ENCODE data around the gene FEM1A.
"Not testable (repeated sequence)": the region's sequence is repeated elsewhere in the genome, so short reads cannot be mapped to it uniquely, and the experiment has no call there.

The FEM1A gene

GRCh38 chr19:4845975-4846374 lies 54.4 kb downstream of the FEM1A start:
- not testable (repeated sequence) for H3K4me3 ChIP-seq (ENCODE audit: low read depth, low read length)

DNA sequence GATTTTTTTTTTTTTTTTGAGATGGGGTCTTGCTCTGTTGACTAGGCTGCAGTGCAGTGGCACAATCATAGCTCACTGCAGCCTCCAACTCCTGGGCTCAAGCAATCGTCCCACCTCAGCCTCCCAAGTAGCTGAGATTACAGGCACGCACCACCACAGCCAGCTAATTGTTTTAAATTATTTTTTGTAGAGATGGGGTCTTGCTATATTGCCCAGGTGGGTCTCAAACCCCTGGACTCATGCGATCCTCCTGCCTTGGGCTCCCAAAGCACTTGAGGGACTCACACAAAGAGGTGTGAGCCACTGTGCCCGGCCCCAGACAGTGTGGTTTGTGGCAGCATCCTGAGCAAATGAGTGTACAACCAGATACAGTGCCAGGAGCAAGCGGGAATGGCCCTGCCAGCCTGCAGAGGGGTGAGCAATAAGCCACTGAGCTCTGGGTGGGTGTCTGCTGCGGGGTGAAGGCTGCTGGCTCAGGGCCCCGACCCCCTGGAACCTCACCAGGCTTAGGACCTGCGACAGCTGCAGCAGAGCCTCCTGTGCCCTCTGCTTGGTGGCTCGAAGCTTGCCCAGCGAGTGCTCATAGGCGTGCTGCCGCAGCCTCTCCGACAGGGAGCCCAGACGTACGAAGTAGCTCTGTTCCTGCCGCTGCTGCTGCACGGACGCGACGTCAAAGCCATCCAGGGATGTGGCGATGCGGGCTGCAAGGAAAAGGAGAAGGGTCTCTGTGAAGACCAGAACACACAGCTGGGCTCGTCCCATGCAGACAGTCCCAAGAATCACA lies 55.8 kb downstream of the FEM1A start:
- no peak overlapping the region for H3K4me3 ChIP-seq (ENCODE audit: low read depth, low read length)

GRCh38 chr19:4849019-4849418 lies 57.5 kb downstream of the FEM1A start:
- no peak overlapping the region for H3K4me3 ChIP-seq (ENCODE audit: low read depth, low read length)
